ENCODE data around the gene RABGAP1L.
A peak's percentile ranks its signal among the peaks of the same experiment; 100 is the strongest.
"Not testable (repeated sequence)": the region's sequence is repeated elsewhere in the genome, so short reads cannot be mapped to it uniquely, and the experiment has no call there.

RABGAP1L gene

DNA sequence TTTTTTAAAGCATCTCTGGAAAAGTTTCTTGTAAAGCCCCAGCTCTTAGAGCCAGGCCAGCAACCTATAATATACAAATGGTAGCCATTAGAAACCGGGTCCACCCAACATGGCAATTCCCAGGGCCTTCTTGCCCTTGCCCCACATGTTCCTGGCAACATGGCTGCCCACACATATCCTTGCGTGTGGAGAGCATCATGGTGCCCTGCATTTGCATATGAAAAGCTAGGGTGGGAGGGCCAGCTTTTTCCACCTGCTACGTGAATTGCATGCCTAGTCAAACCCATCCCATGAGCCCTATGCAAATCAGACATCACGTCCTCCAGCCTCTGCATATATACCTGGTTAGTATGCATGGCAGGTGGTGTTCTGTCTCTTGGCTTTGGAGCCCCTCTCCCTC, 88.2 kb downstream of the RABGAP1L start:
- no peak for DNase-seq

DNA sequence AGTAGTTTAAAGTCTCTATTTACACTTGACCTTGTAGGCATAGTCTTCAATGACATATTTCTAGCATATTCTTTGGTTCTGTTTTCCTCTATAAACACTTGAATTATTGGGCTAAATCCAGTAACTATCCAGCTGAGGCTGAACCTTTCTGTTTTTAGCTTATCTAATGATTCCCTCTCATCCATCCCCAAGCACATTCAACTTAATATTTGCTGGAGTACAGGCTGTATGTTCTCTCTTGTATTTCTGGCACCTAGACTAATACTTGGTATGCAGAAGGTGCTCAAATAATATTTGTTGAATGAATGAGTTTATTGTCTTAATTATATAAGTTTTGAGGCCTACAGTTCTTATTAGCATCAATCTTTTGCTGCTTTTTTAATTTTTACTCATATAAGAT, 88.7 kb downstream of the RABGAP1L start:
- no peak for DNase-seq

DNA sequence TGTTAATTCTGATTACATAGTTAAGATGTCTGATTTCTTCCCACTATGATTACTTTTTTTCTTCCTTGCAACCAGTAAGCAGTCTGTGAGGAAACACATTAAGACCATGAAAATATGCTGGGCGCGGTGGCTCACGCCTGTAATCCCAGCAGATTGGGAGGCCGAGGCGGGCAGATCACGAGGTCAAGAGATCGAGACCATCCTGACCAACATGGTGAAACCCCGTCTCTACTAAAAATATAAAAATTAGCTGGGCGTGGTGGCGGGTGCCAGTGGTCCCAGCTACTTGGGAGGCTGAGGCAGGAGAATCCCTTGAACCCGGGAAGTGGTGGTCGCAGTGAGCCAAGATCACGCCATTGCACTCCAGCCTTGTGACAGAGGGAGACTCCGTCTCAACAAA, 97.1 kb downstream of the RABGAP1L start:
- not testable (repeated sequence) for DNase-seq

DNA sequence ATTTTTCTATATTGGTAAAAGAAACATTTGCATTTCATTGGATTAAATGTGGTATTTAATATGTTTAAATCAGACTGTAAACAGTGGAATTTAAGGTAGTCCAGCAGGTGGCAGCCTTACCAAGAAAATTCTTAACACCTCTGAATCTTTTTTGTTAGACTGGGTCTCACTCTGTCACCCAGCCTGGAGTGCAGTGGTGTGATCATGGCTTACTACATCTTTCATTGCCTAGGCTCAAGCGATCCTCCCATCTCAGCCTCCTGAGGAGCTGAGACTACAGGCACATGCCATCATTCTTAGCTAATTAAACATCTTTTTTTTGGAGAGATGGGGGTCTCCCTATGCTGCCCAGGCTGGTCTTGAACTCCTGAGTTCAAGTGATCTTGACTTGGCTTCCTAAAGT, 98.8 kb downstream of the RABGAP1L start:
- DNase-seq: peak; percentile 35

DNA sequence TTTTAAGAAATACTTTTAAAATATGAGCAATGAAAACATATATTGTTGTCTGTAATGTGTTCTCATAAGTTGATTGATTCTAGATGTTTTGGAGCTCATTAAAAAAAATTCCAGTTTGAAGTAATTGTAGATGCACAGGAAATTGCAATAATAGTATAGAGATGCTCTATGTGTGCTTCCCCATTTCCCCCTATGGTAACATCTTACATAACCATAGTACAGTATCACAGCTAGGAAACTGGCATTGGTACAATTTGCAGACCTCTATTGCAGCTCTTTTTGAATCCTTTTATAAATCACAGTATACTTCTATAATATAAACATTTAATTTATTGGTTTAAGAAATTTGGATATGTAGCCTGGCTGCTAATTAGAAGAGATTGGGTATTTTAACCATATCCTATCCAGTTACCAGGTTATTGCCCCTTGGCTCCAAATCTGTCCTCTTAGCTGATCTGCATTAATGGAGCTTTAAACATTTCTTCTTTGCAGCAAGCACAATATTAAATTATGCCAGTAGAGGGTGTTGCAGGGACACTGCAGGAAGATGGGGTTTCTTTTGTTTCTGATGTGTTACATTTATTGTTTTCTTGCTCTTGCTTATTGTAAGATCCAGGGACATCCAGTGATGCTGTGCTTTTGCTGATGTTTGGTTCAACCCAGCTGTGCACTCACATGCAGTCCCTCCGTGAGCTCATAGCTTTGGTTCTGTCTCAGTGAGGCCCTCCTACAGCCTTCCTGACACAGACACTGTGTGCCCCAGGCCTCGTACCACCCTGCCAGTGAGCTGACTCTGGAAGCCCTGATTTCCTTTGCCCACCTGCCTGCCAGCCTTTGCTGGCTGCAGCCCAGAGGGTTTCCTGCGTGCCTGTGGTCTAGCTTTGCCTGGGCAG, 103.3 kb downstream of the RABGAP1L start:
- no peak for DNase-seq

DNA sequence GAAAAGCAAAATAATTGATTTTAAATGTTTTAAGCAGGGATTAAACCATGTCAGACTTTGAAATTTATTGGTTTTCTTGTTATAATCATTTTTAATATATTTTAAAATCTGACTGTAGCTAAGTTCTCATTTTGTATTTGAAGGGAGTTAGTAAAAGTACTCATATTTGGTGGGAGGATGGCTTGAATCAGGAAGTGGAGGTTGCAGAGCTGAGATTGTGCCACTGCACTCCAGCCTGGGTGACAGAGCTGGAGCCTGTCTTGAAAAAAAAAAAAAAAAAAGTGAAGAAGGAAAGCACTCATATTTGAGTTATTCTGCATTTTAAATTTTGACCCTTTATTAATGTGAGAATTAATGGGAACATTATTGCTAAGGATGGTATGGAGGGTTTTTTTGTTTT, 106.0 kb downstream of the RABGAP1L start:
- DNase-seq: no peak

DNA sequence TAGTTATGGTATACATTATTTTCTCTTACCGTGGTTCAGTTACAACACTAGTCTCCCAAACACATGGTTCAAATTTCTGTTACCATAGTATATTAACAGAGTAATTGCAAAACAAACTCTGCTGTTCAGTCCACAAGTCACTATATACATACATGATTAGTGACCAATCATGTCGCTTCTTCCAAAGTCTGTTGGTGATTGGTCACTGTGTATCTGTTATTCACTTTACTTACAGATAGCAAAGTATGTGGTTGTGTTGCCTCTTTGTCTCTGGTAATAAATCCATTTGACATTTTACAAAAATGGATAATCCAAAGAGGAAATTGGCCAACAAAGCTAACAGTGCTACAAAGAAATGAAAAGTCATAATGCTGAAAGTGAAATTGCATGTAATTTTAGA, 107.2 kb downstream of the RABGAP1L start:
- no peak for DNase-seq

DNA sequence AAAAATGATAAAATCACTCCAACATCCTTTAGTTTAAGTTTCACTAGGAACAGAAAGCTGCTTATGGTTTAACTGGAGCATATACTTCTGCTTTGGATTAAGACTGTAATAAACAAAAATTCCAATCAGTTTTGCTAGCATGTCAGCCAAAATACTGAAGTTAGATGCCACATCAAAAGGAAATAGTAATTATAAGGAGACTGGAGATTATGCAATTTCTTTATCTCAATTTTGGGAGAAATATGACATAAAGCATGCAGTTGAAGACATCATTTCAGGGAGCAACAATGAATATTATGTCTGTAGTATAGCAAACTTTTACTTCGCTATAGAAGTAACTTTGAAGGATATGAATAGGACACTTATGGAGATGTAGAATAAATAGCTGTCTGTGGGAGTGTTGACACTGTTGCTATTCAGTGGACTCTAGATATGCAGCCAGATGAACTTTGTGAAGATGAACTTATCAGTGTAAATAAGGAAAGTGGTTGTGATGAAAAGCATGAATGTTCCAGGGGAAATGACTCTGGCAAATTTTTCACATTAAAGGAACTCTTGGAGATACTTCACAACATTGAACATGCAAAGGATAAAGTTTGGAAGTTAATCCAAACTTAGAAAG, 107.8 kb downstream of the RABGAP1L start:
- DNase-seq: no peak

DNA sequence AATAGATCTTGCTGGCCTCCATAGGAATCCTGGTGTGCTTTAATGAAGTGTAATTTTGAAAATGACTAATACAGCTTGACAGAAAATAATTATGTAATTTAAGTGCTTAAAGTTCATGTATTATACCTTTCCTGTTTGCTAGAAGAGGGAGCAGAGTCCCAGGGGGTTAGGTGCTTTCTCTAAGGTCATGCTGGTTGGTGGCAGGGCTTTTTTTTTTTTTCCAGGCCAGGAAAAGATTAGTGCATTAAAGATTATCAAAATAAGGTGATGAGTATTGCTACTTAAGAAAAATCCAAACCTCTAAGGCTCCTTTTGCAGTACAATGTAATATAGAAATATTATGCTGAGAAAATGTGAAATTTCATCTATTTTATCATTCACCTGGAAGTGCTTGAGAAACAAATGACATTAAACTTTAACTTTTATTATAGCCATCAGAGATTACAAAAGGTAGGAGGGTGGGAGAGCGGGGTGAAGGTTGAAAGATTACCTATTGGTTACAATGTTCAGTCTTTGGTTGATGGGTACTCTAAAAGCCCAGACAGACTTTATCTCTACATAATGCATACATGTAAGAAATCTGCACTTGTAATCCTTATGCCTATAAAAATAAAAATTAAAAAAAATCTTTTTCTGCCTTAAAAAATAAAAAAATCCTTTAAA, 110.8 kb downstream of the RABGAP1L start:
- DNase-seq: no peak

DNA sequence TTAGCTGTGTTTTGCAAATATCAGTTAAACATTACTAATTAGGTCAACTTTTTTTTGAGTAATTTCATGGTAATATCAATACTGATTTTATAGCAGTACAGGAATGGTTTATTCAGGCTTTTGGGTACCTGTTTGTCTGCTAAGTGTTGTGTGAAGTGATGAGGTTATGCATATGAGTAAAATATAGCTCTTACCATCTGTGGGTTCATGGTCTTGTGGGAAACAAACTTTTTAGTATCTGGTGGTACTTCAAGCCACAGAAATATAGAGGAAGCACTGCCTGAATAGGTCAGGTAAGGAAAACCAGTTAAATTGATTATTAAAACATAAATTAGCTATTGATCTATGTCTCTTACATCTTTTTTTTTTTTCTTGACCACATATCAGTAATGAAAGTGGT, 113.9 kb downstream of the RABGAP1L start:
- DNase-seq: no peak

DNA sequence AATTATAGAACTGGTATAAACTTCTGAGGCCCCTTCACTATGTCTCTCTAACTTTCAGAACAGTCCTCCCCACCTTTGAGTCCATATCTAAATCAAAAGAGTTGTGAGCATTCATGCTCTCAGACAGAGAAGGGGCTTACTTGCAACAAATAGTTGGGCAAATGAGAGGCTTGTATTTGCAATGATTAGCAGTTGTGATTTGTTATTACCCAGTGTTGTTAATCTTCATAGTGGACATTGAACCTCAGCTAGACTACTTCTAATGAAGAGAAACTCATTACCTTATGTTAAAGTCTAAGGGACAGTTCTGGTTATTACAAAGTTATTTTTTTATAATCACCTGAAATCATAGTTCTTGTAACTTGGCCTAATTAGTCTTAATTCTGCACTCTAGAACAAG, 114.5 kb downstream of the RABGAP1L start:
- DNase-seq: no peak

DNA sequence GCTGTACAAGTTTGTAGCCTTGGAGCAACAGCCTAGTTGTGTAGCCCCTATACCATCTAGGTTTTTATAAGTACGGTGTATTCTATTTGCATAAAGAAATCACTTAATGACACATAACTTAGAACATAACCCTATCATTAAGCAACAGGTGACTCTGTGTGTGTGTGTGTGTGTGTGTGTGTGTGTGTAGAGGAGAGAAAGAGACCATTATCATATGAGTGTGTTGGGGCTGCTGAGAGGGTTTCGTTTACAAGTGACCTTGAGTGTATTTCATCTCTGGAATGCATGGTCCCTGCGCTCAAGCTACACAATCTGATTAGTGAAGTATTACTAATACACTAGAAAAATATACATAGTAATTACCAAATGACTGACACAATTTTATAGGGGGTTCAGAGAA, 115.1 kb downstream of the RABGAP1L start:
- DNase-seq: no peak

DNA sequence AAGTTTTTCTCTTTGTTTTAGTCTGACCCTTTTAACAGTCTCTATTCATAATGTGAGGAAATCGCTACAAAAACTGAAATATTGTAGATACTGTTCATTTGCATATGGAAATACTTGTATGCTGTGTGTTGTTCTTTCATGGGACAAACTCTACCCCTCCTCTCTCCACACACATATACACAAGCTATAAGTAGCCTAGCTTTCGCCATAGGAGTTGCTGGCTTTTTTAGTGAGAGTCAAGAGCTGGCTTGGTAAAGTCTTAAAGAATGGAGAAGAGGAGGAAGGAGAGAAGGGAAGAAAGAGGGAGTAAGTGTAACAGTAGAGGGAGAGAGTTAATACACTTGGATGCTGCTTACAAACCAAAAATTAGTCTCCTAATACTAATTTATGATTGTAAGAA, 115.6 kb downstream of the RABGAP1L start:
- no peak for DNase-seq

DNA sequence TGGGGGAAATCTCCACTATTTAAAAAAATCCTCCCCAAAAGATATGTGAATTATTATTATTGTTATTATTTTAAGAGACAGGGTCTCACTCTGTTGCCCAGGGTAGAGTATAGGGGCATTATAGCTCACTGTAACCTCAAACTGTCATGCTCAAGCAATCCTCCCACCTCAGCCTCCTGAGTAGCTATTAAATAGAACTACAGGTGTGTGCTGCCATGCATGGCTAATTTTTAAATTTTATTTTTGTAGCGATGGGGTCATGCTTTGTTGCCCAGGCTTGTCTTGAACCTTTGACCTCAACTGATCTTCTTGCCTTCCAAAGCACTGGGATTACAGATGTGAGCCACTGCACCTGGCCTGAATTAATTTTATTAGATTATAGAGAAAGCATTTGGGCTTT, 116.8 kb downstream of the RABGAP1L start:
- no peak for DNase-seq

DNA sequence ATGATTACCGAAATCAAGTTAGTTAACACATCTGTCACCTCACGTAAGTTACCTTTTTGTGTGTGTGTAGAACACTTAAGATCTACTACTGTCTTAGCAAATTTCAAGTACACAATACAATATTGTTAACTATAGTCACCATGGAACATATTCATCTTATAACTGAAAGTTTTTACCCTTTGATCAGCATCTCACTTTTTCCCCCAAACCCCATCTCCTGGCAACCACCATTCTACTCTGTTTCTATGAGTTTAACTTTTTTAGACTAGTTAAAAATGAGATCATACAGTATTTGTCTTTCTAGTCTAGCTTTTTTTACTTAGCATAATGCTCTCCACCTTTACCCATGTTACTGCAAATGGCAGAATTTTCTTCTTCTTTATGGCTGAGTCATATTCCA, 124.7 kb downstream of the RABGAP1L start:
- DNase-seq: no peak

DNA sequence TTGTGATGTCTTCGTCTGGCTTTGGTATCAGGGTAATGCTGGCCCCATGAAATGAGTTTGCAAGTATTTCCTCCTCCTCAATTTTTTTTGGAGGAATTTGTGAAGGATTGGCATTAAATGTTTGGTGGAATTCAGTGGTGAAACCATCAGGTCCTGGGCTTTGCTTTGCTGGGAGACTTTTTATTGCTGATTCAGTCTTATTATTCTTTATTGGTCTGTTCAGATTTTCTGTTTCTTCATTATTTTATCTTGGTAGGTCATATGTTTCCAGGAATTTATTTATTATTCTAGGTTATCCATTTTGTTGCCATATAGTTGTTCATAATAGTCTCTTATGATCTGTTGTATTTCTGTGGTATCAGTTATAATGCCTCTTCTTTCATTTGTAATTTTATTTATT, 126.7 kb downstream of the RABGAP1L start:
- DNase-seq: no peak

DNA sequence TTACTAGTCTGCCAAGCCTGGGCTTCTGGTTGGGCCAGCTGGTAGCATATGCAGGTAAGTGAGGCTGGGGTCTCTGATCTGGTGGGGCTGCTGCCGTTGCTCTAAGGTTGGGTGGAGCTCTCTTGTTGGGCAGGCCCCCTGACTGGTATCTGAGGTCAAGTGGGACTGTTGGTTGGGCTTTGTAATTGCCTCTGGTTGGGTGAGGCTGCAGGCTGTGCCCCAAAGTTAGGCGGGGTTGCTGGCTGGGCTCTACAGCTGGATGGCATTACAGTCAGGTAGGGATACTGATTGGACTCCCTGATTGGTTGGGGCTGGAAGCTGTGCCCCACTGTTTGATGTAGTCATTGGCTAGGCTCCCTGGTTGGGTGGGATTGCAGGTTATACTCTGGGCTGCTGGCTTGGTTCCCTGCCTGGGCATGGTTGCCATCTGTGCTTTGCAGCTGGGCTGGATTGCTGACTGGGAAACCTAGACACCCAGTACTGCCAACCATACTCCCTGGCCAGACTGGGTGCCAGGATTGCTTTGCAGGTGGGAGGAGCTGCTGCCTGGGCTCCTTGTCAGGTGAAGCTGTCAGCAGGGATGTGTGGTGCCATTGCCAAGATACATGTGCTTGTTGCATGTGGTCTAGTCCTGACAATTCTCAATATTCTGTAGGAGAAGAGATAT, 130.5 kb downstream of the RABGAP1L start:
- no peak for DNase-seq

DNA sequence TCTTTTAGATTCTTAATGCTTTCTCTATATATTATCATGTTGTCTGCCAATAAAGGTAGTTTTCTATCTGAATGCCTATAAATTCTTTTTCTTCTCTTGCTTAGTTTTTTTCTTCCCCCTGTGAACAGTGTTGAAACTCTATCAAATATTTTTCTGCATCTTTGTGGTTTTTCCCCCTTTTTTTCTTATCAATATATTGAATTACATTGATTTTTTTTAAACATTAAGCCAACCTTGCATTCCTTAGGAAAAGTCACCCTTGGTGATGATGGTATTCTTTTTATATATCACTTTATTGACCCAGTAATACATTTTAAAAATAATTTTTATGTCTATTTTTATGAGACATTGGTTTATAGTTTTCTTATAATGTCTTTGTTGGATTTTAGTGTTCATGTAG, 131.7 kb downstream of the RABGAP1L start:
- no peak for DNase-seq

DNA sequence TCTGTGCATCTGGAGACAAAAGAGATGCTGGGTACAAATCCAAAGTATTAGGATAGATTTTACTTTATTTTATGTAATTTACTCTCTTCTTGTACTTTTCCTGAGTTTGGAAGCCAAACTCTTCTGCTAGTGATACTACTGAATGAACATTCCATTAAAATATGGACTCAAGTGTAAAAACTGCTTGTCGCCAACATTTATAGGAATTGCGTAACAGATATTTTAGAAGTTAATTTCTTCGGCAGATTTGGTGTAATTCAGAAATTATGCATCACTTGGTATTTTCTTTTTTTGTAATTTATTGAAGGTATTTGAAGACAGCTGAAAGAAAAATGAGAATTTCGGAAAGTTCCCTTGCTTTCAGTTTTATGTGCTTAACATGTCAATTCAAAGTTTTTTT, 137.0 kb downstream of the RABGAP1L start:
- no peak for DNase-seq

DNA sequence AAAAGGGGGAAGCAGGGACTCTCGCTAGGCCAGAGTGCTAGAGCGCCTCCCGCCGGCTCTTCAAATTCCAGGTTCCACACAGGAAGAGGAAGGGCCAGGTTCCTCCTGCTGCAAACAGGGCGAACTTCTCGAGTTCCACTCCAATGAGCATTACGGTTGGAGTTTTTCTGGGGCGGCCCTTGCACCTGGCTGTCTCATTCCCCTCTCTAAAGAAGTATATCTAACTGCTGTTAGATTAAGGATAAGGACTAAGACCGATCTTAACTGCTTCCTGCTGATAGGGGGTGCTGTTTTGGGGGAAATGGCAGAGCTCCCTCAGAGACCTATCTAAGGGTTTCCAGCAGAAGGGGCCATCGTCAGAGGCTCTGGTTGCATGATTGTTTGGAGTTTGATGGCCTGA, 138.0 kb downstream of the RABGAP1L start:
- no peak for DNase-seq

DNA sequence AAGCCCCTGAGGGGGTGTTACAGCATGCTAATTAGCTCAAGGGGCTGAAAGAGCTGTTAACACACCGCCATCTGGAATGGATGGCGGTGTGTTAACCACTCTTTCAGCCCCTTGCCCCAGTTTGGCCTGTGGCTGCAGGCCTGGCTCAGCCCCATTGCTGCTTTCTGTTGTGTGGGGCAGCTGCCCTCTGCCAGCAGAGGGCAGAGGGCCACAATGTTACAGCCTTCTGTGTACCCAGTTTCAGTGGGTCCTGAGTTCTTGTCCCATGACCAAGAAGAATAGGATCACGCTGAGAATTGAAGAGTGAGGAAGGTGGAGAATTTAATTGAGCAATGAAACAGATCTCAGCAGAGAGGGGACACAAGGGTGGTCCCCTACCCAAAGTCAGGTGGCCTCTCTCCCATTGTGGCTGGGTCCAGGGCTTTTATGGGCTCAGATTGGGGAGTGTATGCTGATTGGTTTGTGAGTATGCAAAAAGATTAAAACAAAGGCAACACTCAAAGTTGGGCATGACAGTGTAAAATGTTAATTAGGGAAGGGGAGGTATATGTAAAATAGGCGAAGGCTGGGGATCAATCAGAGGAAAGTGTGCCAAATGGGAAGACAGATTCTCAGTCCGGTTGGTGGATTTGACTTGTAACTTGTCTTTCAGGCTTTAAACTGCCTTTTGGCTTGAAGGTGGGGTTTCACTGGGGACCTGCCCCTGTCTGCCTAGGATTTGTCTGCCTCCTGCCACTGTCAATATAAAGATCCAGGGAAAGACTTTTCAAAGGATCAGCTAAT, 142.2 kb downstream of the RABGAP1L start:
- no peak for DNase-seq

DNA sequence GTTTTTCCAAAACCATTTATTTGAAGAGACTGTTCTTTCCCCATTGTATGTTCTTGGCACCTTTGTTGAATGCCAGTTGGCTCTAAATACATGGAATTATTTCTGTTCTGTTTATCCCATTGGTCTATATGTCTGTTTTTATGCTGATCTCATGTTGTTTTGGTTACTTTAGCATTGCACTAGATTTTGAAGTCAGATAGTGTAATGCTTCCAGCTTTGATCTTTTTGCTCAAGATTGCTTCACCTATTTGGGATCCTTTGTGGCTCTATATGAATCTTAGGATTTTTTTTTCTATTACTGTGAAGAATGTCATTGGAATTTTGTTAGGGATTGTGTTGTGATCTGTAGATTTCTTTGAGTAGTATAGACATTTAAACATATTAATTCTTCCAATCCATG, 149.3 kb downstream of the RABGAP1L start:
- no peak for DNase-seq

DNA sequence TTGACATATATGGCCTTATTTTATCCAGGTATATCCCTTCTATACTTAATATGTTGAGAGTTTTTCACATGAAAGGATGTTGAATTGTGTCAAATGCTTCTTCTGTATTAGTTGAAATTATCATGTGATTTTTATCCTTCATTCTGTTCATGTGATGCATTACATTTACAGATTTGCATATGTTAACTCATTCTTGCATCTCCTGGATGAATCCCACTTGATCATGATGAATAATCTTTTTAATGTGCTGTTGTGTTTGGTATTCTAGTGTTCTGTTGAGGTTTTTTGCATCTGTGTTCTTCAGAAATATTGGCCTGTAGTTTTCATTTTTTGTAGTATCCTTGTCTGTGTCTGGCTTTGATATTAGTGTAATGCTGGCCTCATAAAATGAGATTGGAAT, 150.2 kb downstream of the RABGAP1L start:
- no peak for DNase-seq
